NCI-H345 treated with DMSO at 0.1 percent for 48 hours (cell line): Measurements from ENCODE around the gene ZBTB20.

Source experiments
- DNase-seq: peaks from one replicate; lab custom pipeline; 2025; ENCODE audit not compliant: unreplicated experiment; lab: John Stamatoyannopoulos, UW

Gene ZBTB20

DNA sequence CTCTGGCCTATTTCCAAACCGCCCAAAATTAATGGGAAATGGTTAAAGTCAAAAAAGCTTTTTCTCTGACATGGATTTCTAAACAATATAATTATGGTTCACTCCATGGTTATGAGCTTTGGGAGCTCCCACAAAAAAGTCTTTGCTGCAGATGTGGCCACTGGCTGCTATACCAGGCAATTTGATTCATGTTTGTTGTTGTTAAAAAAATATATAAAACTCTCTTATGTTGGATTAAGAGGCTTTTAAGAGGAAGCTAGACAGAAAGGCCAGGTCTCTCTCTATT lies 594.6 kb downstream of the ZBTB20 start:
- no peak for DNase-seq

DNA sequence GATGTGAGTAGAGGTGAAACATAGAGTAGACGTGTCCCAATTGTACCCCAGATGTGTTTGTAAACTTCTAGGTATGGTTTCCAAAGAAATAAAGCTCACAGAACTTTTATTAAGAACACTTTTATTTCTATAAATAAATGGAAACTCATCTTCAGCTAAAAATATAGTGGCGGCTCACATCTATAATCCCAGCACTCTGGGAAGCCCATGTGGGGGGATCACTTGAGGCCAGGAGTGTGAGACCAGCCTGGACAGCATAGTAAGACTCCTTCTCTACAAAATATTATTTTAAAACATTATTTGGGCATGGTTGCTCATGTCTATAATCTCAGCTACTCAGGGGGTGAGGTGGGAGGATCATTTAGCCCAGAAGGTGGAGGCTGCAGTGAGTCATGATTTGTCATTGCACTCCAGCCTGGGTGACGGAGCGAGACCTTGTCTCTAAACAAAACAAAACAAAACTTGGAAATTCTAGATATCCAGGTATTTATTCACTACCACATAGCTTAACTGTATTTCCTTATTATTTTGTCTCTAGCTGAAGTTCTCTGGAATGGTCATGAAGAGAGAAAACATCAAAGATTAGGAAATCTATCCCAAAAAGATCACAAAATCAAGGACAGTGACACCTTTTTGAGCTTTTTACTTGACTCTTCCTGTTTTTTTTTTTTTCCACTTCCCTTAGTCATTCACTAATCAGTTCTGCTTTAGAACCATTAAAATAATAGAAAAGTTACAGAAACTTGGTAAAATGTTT lies 595.1 kb downstream of the ZBTB20 start:
- DNase-seq: no peak

DNA sequence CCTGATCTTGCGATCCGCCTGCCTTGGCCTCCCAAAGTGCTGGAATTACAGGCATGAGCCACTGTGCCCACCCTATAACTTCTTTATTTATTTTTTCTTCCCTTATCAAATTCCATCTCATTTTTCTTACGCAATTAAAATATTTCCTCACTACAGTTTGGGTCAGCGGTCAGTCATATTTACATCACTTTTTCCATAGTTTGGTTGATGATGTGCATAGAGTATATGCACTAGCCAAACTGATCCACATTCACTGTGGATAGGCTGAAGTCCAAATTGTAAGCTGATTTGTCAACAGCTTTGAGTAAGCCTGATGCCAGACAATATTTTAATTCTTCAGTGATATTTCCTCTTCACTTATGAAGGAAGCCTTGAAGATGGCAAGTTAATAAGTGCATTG lies 596.9 kb downstream of the ZBTB20 start:
- no peak for DNase-seq

GRCh38 chr3:114545193-114545592 lies 601.9 kb downstream of the ZBTB20 start:
- no peak for DNase-seq

- DNase-seq: no peak
Observed at GRCh38 chr3:114542359-114542758, 604.7 kb downstream of the ZBTB20 start.

GRCh38 chr3:114539525-114539924 lies 607.6 kb downstream of the ZBTB20 start:
- no peak for DNase-seq

GRCh38 chr3:114538211-114538610 lies 608.9 kb downstream of the ZBTB20 start:
- DNase-seq: no peak

GRCh38 chr3:114528517-114528916 lies 618.6 kb downstream of the ZBTB20 start:
- no peak for DNase-seq

DNA sequence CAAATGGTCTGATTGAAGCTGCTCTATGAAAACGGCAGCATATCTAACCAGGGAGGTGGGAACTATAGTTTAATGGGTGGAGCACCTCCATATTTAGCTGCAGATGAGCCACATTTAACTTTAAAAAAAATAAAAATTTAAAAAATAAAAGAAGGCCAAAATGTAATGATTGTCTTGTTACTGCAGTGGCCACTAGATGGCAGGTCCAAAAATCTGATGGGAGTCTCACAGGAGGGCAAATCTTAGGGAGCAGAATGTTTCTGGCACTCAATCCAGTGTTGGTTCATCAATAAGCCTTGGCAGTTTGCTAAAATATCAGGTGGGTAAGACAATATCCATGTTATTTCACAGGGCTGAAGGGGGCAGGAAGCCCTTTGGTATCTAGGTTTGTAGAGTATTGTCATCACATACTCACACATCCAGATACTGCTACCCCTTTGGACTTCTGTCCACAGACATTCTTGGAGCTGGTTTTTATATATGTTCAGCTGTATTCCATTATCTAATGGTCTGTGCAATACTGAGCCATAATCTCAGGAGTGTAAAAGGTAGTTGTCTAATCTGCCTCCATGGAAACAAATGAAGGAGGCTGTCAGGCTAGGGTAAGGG lies 619.9 kb downstream of the ZBTB20 start:
- DNase-seq: no peak

DNA sequence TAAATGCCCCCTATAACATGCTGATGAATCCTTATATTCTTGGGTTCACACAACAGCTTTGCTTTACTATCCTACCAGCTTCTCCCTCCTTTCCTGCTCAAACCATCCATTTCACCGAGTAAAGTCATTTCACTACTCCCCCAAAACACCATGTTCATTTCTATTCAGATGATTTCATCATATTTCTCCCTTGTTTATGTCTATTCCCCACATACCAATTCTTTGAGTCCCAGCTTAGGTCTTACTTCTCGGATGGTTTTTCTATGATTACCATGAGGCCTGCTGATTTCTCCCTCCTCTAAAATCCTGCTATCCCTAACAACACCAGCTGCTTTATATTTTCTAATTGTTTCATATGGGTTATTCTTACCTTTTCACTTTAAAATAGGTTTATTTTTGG lies 621.8 kb downstream of the ZBTB20 start:
- no peak for DNase-seq

GRCh38 chr3:114519415-114519814 lies 627.7 kb downstream of the ZBTB20 start:
- no peak for DNase-seq

- no peak for DNase-seq
Observed at GRCh38 chr3:114518206-114518808, 628.8 kb downstream of the ZBTB20 start.

GRCh38 chr3:114510201-114510600 lies 636.9 kb downstream of the ZBTB20 start:
- no peak for DNase-seq

GRCh38 chr3:114509756-114510155 lies 637.3 kb downstream of the ZBTB20 start:
- no peak for DNase-seq

DNA sequence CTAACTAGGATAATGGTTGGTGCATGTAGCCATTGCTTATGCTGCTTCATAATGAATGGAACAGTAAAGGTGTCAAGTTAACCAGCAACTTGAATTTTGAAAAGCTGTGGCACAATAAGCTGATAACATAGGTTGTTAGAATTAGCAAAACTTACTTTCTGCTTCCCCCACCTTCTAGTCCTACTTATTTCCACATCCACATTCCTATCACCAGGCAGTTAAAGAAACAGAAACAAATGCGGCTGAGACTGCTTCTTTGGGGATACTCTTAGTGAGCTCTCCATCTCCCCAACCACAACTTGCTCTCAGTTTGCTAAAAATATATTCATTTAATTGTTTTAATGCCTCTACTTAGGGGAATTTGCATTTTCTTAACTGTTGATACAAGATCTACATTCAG lies 638.1 kb downstream of the ZBTB20 start:
- DNase-seq: no peak

GRCh38 chr3:114508208-114508607 lies 638.9 kb downstream of the ZBTB20 start:
- DNase-seq: no peak

GRCh38 chr3:114506591-114507300 lies 640.3 kb downstream of the ZBTB20 start:
- no peak for DNase-seq

GRCh38 chr3:114504941-114505628 lies 642.0 kb downstream of the ZBTB20 start:
- DNase-seq: no peak

DNA sequence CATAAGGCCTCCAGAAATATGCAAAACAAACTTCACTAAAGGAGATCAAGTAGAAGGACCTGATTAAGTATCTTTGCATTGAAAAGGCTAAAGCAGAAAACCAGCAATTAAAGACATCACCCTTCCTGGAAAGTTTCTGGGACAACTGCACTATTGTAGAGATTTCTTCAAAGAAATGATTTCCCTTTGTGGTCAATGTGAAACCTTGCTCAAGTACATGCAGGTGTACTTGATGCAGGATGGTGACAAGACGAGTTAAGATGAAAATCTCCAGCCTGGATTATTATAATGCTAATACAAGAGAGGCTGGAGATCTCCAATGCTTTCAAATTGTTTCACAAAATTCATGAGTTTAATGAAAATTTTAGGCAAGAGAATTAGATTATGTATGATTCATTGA lies 644.9 kb downstream of the ZBTB20 start:
- no peak for DNase-seq

DNA sequence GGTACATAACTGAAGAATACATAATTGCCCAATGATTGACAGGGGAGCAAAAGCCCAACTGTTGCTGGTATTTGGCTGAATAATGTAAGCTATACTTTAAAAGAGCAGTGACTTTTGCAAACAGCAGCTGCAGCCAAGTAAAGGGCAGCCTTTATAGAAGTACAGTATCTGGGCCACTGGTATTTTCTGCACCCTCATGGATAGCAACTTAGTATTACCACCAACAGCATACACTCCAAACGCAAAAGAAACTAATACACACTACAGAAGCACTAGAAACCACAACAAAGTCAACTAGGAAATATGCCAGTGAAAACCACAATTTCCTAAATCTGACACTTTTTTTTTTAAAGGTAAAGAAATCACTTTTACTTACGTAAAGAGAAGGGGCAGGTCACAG lies 647.1 kb downstream of the ZBTB20 start:
- no peak for DNase-seq

DNA sequence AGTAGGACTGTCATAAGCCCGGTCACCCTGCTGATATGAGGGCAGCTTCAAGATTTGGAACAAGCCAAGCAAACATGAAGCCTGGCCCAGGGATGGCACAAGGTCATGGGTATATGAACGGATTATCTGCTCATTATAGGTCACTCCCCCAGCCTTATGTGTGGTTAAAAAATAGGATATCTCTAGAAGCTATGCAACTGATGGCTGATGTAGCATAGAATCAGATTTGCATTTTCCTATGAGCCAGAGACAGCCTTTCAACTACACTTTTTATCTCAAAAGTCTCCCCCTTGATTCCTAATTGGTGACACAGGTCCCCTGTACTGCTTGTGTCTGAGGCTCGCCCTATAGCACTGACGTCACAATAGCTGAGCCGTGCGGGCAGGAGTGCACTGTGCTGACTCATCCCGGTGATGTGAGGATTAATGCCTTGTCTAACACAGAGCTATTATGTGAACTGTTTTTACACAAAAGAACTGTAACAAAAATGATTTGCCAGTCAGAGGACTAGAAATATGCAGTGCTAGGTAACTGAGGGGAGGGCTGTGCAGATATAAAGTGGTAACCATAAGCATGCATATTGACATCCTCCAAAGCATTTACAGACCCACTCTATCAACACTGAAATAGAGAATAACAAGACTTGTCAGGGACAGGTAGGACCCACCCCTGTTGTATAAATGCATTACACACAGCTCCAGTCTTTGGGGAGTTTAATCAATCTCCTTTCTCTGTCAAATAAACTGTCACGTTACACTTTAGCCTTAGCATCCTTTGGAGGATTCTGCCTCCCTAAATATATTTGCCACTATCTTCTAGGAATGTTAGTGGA lies 648.3 kb downstream of the ZBTB20 start:
- DNase-seq: no peak
